Thymus (tissue), 14 donors: ENCODE results near the gene RAET1G. TPM values are rescaled to one million over a fixed set of nuclear protein-coding genes. Genes with fewer than 3 reads are reported as not detected.
A peak's percentile ranks its signal among the peaks of the same experiment; 100 is the strongest.
"Not testable (repeated sequence)": the region's sequence is repeated elsewhere in the genome, so short reads cannot be mapped to it uniquely, and the experiment has no call there.

Experiments used
- DNase-seq, 9 donors: peaks; one replicate each; pipeline ENCODE4 v3.0.0-alpha.2; 2013; ENCODE audit warnings: low spot score in 9 of 9, low read depth in 6 of 9, missing footprints in 1 of 9
- H3K27ac ChIP-seq, 2 donors: one replicate each; pipeline ENCODE4 v1.5.1; 2013; ENCODE audit warnings: control low read depth in 1 of 2, low read depth in 1 of 2, low read length in 1 of 2, mild to moderate bottlenecking in 1 of 2, moderate library complexity in 1 of 2
- H3K27me3 ChIP-seq, 2 donors: one replicate each; pipeline ENCODE4 v1.5.1; 2013; ENCODE audit warnings: low read length in 1 of 2; ENCODE audit not compliant: control insufficient read depth in 2 of 2, insufficient read depth in 1 of 2
- H3K36me3 ChIP-seq, 2 donors: one replicate each; pipeline ENCODE4 v1.5.1; 2013; ENCODE audit warnings: low read length in 1 of 2, mild to moderate bottlenecking in 1 of 2, moderate library complexity in 1 of 2; ENCODE audit not compliant: control insufficient read depth in 2 of 2, insufficient read depth in 2 of 2
- H3K4me1 ChIP-seq, 2 donors: one replicate each; pipeline ENCODE4 v1.5.1; 2013; ENCODE audit warnings: low read length in 2 of 2; ENCODE audit not compliant: control insufficient read depth in 2 of 2, insufficient read depth in 2 of 2
- H3K4me3 ChIP-seq, 2 donors: one replicate each; pipeline ENCODE4 v1.5.1; 2013; ENCODE audit warnings: low read length in 2 of 2, control low read depth in 1 of 2, mild to moderate bottlenecking in 1 of 2
- H3K9me3 ChIP-seq, 2 donors: one replicate each; pipeline ENCODE4 v1.5.1; 2013; ENCODE audit warnings: low read length in 1 of 2, mild to moderate bottlenecking in 1 of 2; ENCODE audit not compliant: control insufficient read depth in 2 of 2, insufficient read depth in 1 of 2
- WGBS: extraction: QIAGEN DNeasy Blood & Tissue Kit; methylation state at CpG from one replicate; pipeline ENCODE4 v1.1.7; 2013; 5-methylcytosine and 5-hydroxymethylcytosine counted together
- long read RNA-seq, 10 donors: transcript quantifications; one replicate each; lab custom pipeline, GENCODE V29; 2026
- polyA plus RNA-seq: library from polyadenylated mRNA; stranded (reverse); fragments of 200-250 nt; gene quantifications from one replicate; pipeline ENCODE4 v1.2.3, GENCODE V29; 2013
- total RNA-seq: library from RNA; stranded (reverse); fragments of 120-200 nt; gene quantifications from one replicate; pipeline ENCODE4 v1.2.4, GENCODE V29; 2013
- donor health status: healthy.

RAET1G gene
- total RNA-seq (not detected), polyA plus RNA-seq (0.64 TPM)
- long read RNA-seq, donor 1, result 0 reads
- long read RNA-seq, donor 2, result 0 reads
- long read RNA-seq, donor 3, result 0 reads
- long read RNA-seq, donor 4, result 0 reads
- long read RNA-seq, donor 5, partial matches to known transcripts, result 0 of 1 reads
- long read RNA-seq, donor 5, other reads (novel, unspliced or antisense), result 0 of 1 reads
- long read RNA-seq, donor 6, result 0 reads
- long read RNA-seq, donor 7, result 0 reads
- long read RNA-seq, donor 8, result 0 reads
- long read RNA-seq, donor 9, result 0 reads
- long read RNA-seq, donor 10, result 0 reads

- Histone ChIP-seq H3K9me3 (peaks cover 0 to 17% of the 10 kb centered on the region in 2 donors), H3K27me3 (peaks cover 27 to 88% of the 10 kb centered on the region in 2 donors), H3K27ac (no peak within 1 kb of the TSS), H3K36me3 (no peaks in the 10 kb centered on the region), H3K4me1 (peaks cover 0 to 20% of the 10 kb centered on the region in 2 donors), H3K4me3 (peak within 1 kb of the TSS; percentile 3 to 5)
- DNase-seq, result peak in 8 of 9 donors; percentile 54 to 91 (median 68)
- 2% methylated on average over 40 of the region's 40 CpGs for WGBS
Measured at GRCh38 chr6:149922642-149923326, at the start of gene RAET1G. Gene RAET1G (minus strand): TSS chr6:149923121. CDS start chr6:149923010, 111 bp downstream.

GRCh38 chr6:149969635-149970034, 46.7 kb upstream of the RAET1G start:
- Histone ChIP-seq H3K4me3 (no peak overlapping the region), H3K36me3 (no peaks in the 10 kb centered on the region), H3K9me3 (no peaks in the 10 kb centered on the region), H3K4me1 (peaks cover 0 to 12% of the 10 kb centered on the region in 2 donors), H3K27me3 (peaks cover 22 to 92% of the 10 kb centered on the region in 2 donors), H3K27ac (no peak overlapping the region)
- 91% methylated on average over 2 of the region's 2 CpGs for WGBS
- no peak for DNase-seq

- peaks cover 0 to 17% of the 10 kb centered on the region in 2 donors for H3K4me1 ChIP-seq
- peaks cover 21 to 92% of the 10 kb centered on the region in 2 donors for H3K27me3 ChIP-seq
- not testable (repeated sequence) for H3K4me3 ChIP-seq, H3K36me3 ChIP-seq, H3K27ac ChIP-seq, H3K9me3 ChIP-seq, DNase-seq
- 78% methylated on average over 2 of the region's 2 CpGs for WGBS
Measured at GRCh38 chr6:149968909-149969308, 46.0 kb upstream of the RAET1G start.

- not testable (repeated sequence) for H3K4me3 ChIP-seq, H3K36me3 ChIP-seq, H3K9me3 ChIP-seq, H3K27ac ChIP-seq, DNase-seq
- H3K4me1 ChIP-seq, result peaks cover 0 to 26% of the 10 kb centered on the region in 2 donors
- WGBS, result 59% methylated on average over 2 of the region's 2 CpGs
- peaks cover 30 to 94% of the 10 kb centered on the region in 2 donors for H3K27me3 ChIP-seq
Measured at GRCh38 chr6:149967999-149968398, 45.1 kb upstream of the RAET1G start.

- no peak for DNase-seq
- Histone ChIP-seq H3K9me3 (peaks cover 0 to 1% of the 10 kb centered on the region in 2 donors), H3K36me3 (no peaks in the 10 kb centered on the region), H3K27me3 (peaks cover 31 to 95% of the 10 kb centered on the region in 2 donors), H3K27ac (no peak overlapping the region), H3K4me1 (peaks cover 0 to 27% of the 10 kb centered on the region in 2 donors), H3K4me3 (no peak overlapping the region)
- 98% methylated on average over 4 of the region's 4 CpGs for WGBS
Measured at GRCh38 chr6:149967591-149967990, 44.7 kb upstream of the RAET1G start.

- peaks cover 29 to 100% of the 10 kb centered on the region in 2 donors for H3K27me3 ChIP-seq
- not testable (repeated sequence) for H3K27ac ChIP-seq, H3K9me3 ChIP-seq, DNase-seq, H3K36me3 ChIP-seq, H3K4me3 ChIP-seq
- peaks cover 0 to 27% of the 10 kb centered on the region in 2 donors for H3K4me1 ChIP-seq
- 93% methylated on average over 2 of the region's 2 CpGs for WGBS
Measured at GRCh38 chr6:149966319-149966718, 43.4 kb upstream of the RAET1G start.

GRCh38 chr6:149965194-149966020, 42.5 kb upstream of the RAET1G start:
- H3K36me3 ChIP-seq, result no peaks in the 10 kb centered on the region
- 11% methylated on average over 38 of the region's 38 CpGs for WGBS
- H3K9me3 ChIP-seq, result peaks cover 0 to 1% of the 10 kb centered on the region in 2 donors
- H3K27me3 ChIP-seq, result peaks cover 29 to 100% of the 10 kb centered on the region in 2 donors
- peak in 2 of 9 donors; percentile 26 to 59 for DNase-seq
- H3K27ac ChIP-seq, result no peak overlapping the region
- peak overlapping the region; percentile 42 to 58 for H3K4me3 ChIP-seq
- peaks cover 0 to 27% of the 10 kb centered on the region in 2 donors for H3K4me1 ChIP-seq

GRCh38 chr6:149964308-149965193, 41.6 kb upstream of the RAET1G start:
- Histone ChIP-seq H3K4me1 (peaks cover 0 to 27% of the 10 kb centered on the region in 2 donors), H3K27me3 (peaks cover 29 to 100% of the 10 kb centered on the region in 2 donors)
- DNase-seq, result peak in 1 of 9 donors; percentile 29

More at GRCh38 chr6:149964308-149965193, 41.6 kb upstream of the RAET1G start:
- 1% methylated on average over 103 of the region's 103 CpGs for WGBS
- Histone ChIP-seq H3K9me3 (peaks cover 0 to 1% of the 10 kb centered on the region in 2 donors), H3K36me3 (no peaks in the 10 kb centered on the region), H3K4me3 (peak overlapping the region; percentile 42 to 58), H3K27ac (no peak overlapping the region)
